HG03378 (cell line): Measurements from ENCODE around the gene CCDC198.
A peak's percentile ranks its signal among the peaks of the same experiment; 100 is the strongest.

Experiments
- ATAC-seq: cut with Tn5 transposase; IDR thresholded peaks from one replicate; pipeline ENCODE4 v1.9.1; 2021; ENCODE audit warnings: mild to moderate bottlenecking, moderate library complexity; ENCODE audit not compliant: unreplicated experiment

The CCDC198 gene

GRCh38 chr14:57493467-57494181 is at the start of gene CCDC198:
Gene CCDC198, minus strand, starts transcription at chr14:57493857. Its CDS starts 142 bp downstream, at chr14:57493715.
- ATAC-seq: peak; percentile 79

- peak; percentile 69 for ATAC-seq
These were observed 39.6 kb upstream of the CCDC198 start for GRCh38 chr14:57533214-57533613.

GRCh38 chr14:57530571-57530970 is 36.9 kb upstream of the CCDC198 start:
- ATAC-seq: no peak

- no peak for ATAC-seq
These were observed 33.3 kb upstream of the CCDC198 start for GRCh38 chr14:57526942-57527341.

GRCh38 chr14:57519043-57519442 is 25.4 kb upstream of the CCDC198 start:
- no peak for ATAC-seq

GRCh38 chr14:57512220-57512619 is 18.6 kb upstream of the CCDC198 start:
- no peak for ATAC-seq

- ATAC-seq: no peak
These were observed 15.1 kb upstream of the CCDC198 start for GRCh38 chr14:57508756-57509155.

GRCh38 chr14:57502586-57503254 is 9.1 kb upstream of the CCDC198 start:
- no peak for ATAC-seq

GRCh38 chr14:57501039-57501557 is 7.4 kb upstream of the CCDC198 start:
- ATAC-seq: no peak

- no peak for ATAC-seq
These were observed 5.0 kb upstream of the CCDC198 start for GRCh38 chr14:57498659-57499058.

- ATAC-seq: no peak
These were observed 4.4 kb upstream of the CCDC198 start for GRCh38 chr14:57498035-57498434.

GRCh38 chr14:57495416-57495815 is 1.8 kb upstream of the CCDC198 start:
- peak; percentile 51 for ATAC-seq

- ATAC-seq: no peak
These were observed 798 bp downstream of the CCDC198 start for GRCh38 chr14:57492859-57493258.

GRCh38 chr14:57491640-57492039 is 2.0 kb downstream of the CCDC198 start:
- no peak for ATAC-seq

- no peak for ATAC-seq
These were observed 5.9 kb downstream of the CCDC198 start for GRCh38 chr14:57487771-57488170.

- ATAC-seq: no peak
These were observed 6.8 kb downstream of the CCDC198 start for GRCh38 chr14:57486767-57487379.

- ATAC-seq: peak; percentile 98
These were observed 8.0 kb downstream of the CCDC198 start for GRCh38 chr14:57485635-57486034.

GRCh38 chr14:57482120-57482519 is 11.5 kb downstream of the CCDC198 start:
- no peak for ATAC-seq

GRCh38 chr14:57480051-57480450 is 13.6 kb downstream of the CCDC198 start:
- no peak for ATAC-seq

GRCh38 chr14:57479197-57479596 is 14.5 kb downstream of the CCDC198 start:
- ATAC-seq: no peak

- no peak for ATAC-seq
These were observed 15.6 kb downstream of the CCDC198 start for GRCh38 chr14:57478050-57478449.

- no peak for ATAC-seq
These were observed 22.7 kb downstream of the CCDC198 start for GRCh38 chr14:57470909-57471308.
